GM23338 (cell line): ENCODE results near the gene COL20A1. TPM values are rescaled to one million over a fixed set of nuclear protein-coding genes. Genes with fewer than 3 reads are reported as not detected.

Experiments
- ATAC-seq: fragments of 200-7000 bp; cut with Tn5 transposase; 3 replicates; pipeline ENCODE4 v1.9.1; 2020
- DNase-seq: peaks from one replicate; pipeline ENCODE4 v3.0.0-alpha.2; 2015; ENCODE audit warnings: low spot score
- H2AFZ ChIP-seq: fragments of 200-600 bp; sonication (generic); 2 replicates; pipeline ENCODE4 v1.8.0; 2016; ENCODE audit warnings: antibody characterized with exemption, mild to moderate bottlenecking, moderate library complexity
- H3F3A ChIP-seq: fragments of 200-600 bp; sonication (generic); replicated peaks from 2 replicates; pipeline ENCODE4 v1.8.0; 2017; ENCODE audit warnings: antibody characterized with exemption, mixed run types, low read depth
- H3K27ac ChIP-seq: fragments of 200-600 bp; sonication (generic); 2 replicates; pipeline ENCODE4 v1.6.1; 2016; ENCODE audit warnings: low read depth
- H3K27me3 ChIP-seq: fragments of 200-600 bp; sonication (generic); 2 replicates; pipeline ENCODE4 v1.8.0; 2016; ENCODE audit warnings: mild to moderate bottlenecking, mixed run types, moderate library complexity; ENCODE audit not compliant: insufficient read depth
- H3K36me3 ChIP-seq: fragments of 200-600 bp; sonication (generic); 2 replicates; pipeline ENCODE4 v1.8.0; 2016; ENCODE audit warnings: mild to moderate bottlenecking; ENCODE audit not compliant: insufficient read depth
- H3K4me1 ChIP-seq: fragments of 200-600 bp; sonication (generic); 2 replicates; pipeline ENCODE4 v1.8.0; 2016; ENCODE audit warnings: mild to moderate bottlenecking, moderate library complexity; ENCODE audit not compliant: insufficient read depth
- H3K4me2 ChIP-seq: fragments of 200-600 bp; sonication (generic); 2 replicates; pipeline ENCODE4 v1.7.1; 2017; ENCODE audit warnings: mixed run types
- H3K4me3 ChIP-seq: fragments of 200-600 bp; sonication (generic); 2 replicates; pipeline ENCODE4 v1.6.1; 2016; ENCODE audit warnings: mixed run types
- H3K79me2 ChIP-seq: fragments of 200-600 bp; sonication (generic); replicated peaks from 2 replicates; pipeline ENCODE4 v1.8.0; 2017; ENCODE audit warnings: mild to moderate bottlenecking; ENCODE audit not compliant: insufficient read depth
- H3K9me2 ChIP-seq: fragments of 200-600 bp; sonication (generic); 2 replicates; pipeline ENCODE4 v1.8.0; 2017; ENCODE audit not compliant: insufficient read depth
- H4K20me1 ChIP-seq: fragments of 200-600 bp; sonication (generic); replicated peaks from 2 replicates; pipeline ENCODE4 v1.8.0; 2017; ENCODE audit warnings: mild to moderate bottlenecking; ENCODE audit not compliant: insufficient read depth
- H3K27ac Mint-ChIP-seq: 2 replicates; pipeline ENCODE4 v1.8.0; 2020; ENCODE audit warnings: inconsistent platforms, mild to moderate bottlenecking, moderate library complexity, mixed read lengths
- H3K27me3 Mint-ChIP-seq: 3 replicates; pipeline ENCODE4 v1.8.0; 2022; ENCODE audit warnings: low read depth, mild to moderate bottlenecking, moderate library complexity, mixed read lengths, inconsistent platforms; ENCODE audit not compliant: insufficient read depth, poor library complexity
- H3K36me3 Mint-ChIP-seq: 3 replicates; pipeline ENCODE4 v1.8.0; 2021; ENCODE audit warnings: low read depth, mild to moderate bottlenecking, inconsistent platforms, moderate library complexity, mixed read lengths
- H3K4me1 Mint-ChIP-seq: 3 replicates; pipeline ENCODE4 v1.8.0; 2020; ENCODE audit warnings: mild to moderate bottlenecking, inconsistent platforms, mixed read lengths
- H3K4me3 Mint-ChIP-seq: 3 replicates; pipeline ENCODE4 v1.8.0; 2021; ENCODE audit warnings: moderate library complexity, mild to moderate bottlenecking, inconsistent platforms, mixed read lengths
- H3K9me3 Mint-ChIP-seq: 3 replicates; pipeline ENCODE4 v1.8.0; 2020; ENCODE audit warnings: moderate library complexity, mild to moderate bottlenecking, inconsistent platforms, mixed read lengths
- CREB1 ChIP-seq: fragments of 250-450 bp; sonication (Bioruptor Pico); IDR thresholded peaks from 2 replicates; pipeline ENCODE4 v1.5.0; 2020; ENCODE audit warnings: low read depth, mild to moderate bottlenecking, moderate library complexity
- EZH2 ChIP-seq: fragments of 200-600 bp; sonication (generic); IDR thresholded peaks from one replicate; pipeline ENCODE4 v1.8.0; 2017; ENCODE audit warnings: antibody characterized with exemption, mild to moderate bottlenecking, low read depth; ENCODE audit not compliant: unreplicated experiment
- EZH2phosphoT487 ChIP-seq: fragments of 200-600 bp; sonication (generic); IDR thresholded peaks from one replicate; pipeline ENCODE4 v1.8.1; 2018; ENCODE audit warnings: antibody characterized with exemption; ENCODE audit not compliant: unreplicated experiment
- JUNB ChIP-seq: IDR thresholded peaks from one replicate; pipeline ENCODE4 v1.6.1; 2016; ENCODE audit warnings: antibody characterized with exemption; ENCODE audit not compliant: unreplicated experiment
- NANOG ChIP-seq: IDR thresholded peaks from 2 replicates; pipeline ENCODE4 v1.6.1; 2016; ENCODE audit warnings: antibody characterized with exemption, borderline replicate concordance
- POLR2AphosphoS5 ChIP-seq: IDR thresholded peaks from 2 replicates; pipeline ENCODE4 v1.6.1; 2016; ENCODE audit warnings: antibody characterized with exemption, low read depth
- STAT1 ChIP-seq: IDR thresholded peaks from one replicate; pipeline ENCODE4 v1.6.1; 2016; ENCODE audit warnings: antibody characterized with exemption; ENCODE audit not compliant: unreplicated experiment
- ZNF114 ChIP-seq: fragments of 250-450 bp; sonication (Bioruptor Pico); IDR thresholded peaks from 2 replicates; pipeline ENCODE4 v1.5.0; 2020; ENCODE audit warnings: mild to moderate bottlenecking, moderate library complexity
- ZNF331 ChIP-seq: fragments of 250-450 bp; sonication (Bioruptor Pico); IDR thresholded peaks from 2 replicates; pipeline ENCODE4 v1.5.0; 2020; ENCODE audit warnings: low read depth, mild to moderate bottlenecking, moderate library complexity
- ZNF462 ChIP-seq: fragments of 250-450 bp; sonication (Bioruptor Pico); IDR thresholded peaks from 2 replicates; pipeline ENCODE4 v1.5.0; 2020; ENCODE audit warnings: mild to moderate bottlenecking, moderate library complexity
- polyA plus RNA-seq: library from polyadenylated mRNA; unstranded; fragments of >200 nt; fragmentation: Nextera tagmentation; extraction: Ambion mirVana; gene quantifications from 2 replicates; pipeline ENCODE4 v1.2.1, GENCODE V29; 2016
- total RNA-seq: library from RNA; depleted of rRNA; stranded (reverse); fragments of >200 nt; shearing (Covaris generic); gene quantifications from 2 replicates; pipeline ENCODE4 v1.2.3, GENCODE V29; 2014
- TF ChIP-seq, protein P1 (sequence below): IDR thresholded peaks from 2 replicates; pipeline ENCODE4 v1.6.1; 2016; ENCODE audit warnings: antibody characterized with exemption
- TF ChIP-seq, protein P2 (sequence below), 2 experiments: fragments of 200-600 bp in 1 of 2; sonication (generic) in 1 of 2; conservative IDR thresholded peaks; 2 replicates each; pipeline versions ENCODE4 v1.5.1 to v1.6.1; 2016 to 2017; ENCODE audit warnings: antibody characterized with exemption in 2 of 2, low read depth in 2 of 2, mild to moderate bottlenecking in 2 of 2, moderate library complexity in 1 of 2

The COL20A1 gene
- total and polyA plus RNA-seq, 2 experiments from 2014 or later, result 0.28 to 0.79 TPM

DNA sequence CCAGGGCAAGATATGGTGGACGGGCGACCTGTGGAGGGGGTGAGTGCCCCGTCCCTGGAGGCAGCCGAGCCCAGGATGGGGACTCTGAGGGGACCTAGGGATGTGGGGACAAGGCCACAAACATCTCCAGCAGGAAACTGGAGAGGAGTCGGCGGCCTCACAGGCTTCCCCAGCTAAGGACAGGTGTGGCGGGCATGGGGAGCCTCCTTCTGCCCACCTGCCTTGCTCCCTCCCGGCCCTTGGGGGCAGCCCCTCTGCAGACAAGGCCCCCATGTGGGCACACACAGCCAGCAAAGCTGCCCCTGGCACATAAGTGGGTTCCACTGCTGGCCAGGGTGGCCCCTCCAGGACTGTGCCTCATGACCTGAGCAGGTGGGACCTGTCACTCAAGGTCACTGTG is 63.5 kb downstream of the COL20A1 start:
- Mint-ChIP-seq H3K9me3 (peaks cover 2% of the 10 kb centered on the region; the same call in 1 of the 3 replicates), H3K27ac (no peak overlapping the region), H3K36me3 (no peaks in the 10 kb centered on the region), H3K4me3 (no peak overlapping the region), H3K27me3 (peaks cover 13% of the 10 kb centered on the region), H3K4me1 (peaks cover 6% of the 10 kb centered on the region)
- H3K27me3 ChIP-seq, result peaks cover 9% of the 10 kb centered on the region
- no peak overlapping the region for H2AFZ ChIP-seq
- ATAC-seq, result no peak
- no peaks in the 10 kb centered on the region for H3K36me3 ChIP-seq
- no peaks in the 10 kb centered on the region; the same call in 1 of the 2 replicates for H3K4me1 ChIP-seq
- no peaks in the 10 kb centered on the region for H3K79me2 ChIP-seq
- DNase-seq, result no peak
- H3K9me2 ChIP-seq, result no peaks in the 10 kb centered on the region
- H3K4me2 ChIP-seq, result no peak overlapping the region
- H3K4me3 ChIP-seq, result no peak overlapping the region
- no peaks in the 10 kb centered on the region for H3F3A ChIP-seq
- TF ChIP-seq CREB1 (CRISPR knock-in tag), result no peak
- TF ChIP-seq NANOG, result no peak
- TF ChIP-seq JUNB, result no peak
- TF ChIP-seq POLR2AphosphoS5, result no peak
- no peak for TF ChIP-seq EZH2phosphoT487
- H4K20me1 ChIP-seq, result no peaks in the 10 kb centered on the region
- H3K27ac ChIP-seq, result no peak overlapping the region

GRCh38 chr20:63356931-63357879 is 64.2 kb downstream of the COL20A1 start:
- peaks cover 2% of the 10 kb centered on the region; the same call in 1 of the 3 replicates for H3K9me3 Mint-ChIP-seq
- Histone ChIP-seq H3K9me2 (no peaks in the 10 kb centered on the region), H3K79me2 (no peaks in the 10 kb centered on the region), H3K4me2 (no peak overlapping the region), H2AFZ (no peak overlapping the region), H3K4me3 (no peak overlapping the region), H3F3A (no peaks in the 10 kb centered on the region), H3K27me3 (peaks cover 10% of the 10 kb centered on the region), H3K36me3 (no peaks in the 10 kb centered on the region), H3K27ac (no peak overlapping the region), H4K20me1 (no peaks in the 10 kb centered on the region), H3K4me1 (no peaks in the 10 kb centered on the region; the same call in 1 of the 2 replicates)
- H3K27me3 Mint-ChIP-seq, result peaks cover 13% of the 10 kb centered on the region
- peaks cover 6% of the 10 kb centered on the region for H3K4me1 Mint-ChIP-seq
- ATAC-seq (no peak), DNase-seq (no peak)
- H3K27ac Mint-ChIP-seq, result no peak overlapping the region
- no peaks in the 10 kb centered on the region for H3K36me3 Mint-ChIP-seq
- no peak overlapping the region for H3K4me3 Mint-ChIP-seq
- TF ChIP-seq CREB1 (CRISPR knock-in tag), result no peak
- TF ChIP-seq, protein P1, sequence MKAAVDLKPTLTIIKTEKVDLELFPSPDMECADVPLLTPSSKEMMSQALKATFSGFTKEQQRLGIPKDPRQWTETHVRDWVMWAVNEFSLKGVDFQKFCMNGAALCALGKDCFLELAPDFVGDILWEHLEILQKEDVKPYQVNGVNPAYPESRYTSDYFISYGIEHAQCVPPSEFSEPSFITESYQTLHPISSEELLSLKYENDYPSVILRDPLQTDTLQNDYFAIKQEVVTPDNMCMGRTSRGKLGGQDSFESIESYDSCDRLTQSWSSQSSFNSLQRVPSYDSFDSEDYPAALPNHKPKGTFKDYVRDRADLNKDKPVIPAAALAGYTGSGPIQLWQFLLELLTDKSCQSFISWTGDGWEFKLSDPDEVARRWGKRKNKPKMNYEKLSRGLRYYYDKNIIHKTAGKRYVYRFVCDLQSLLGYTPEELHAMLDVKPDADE, result no peak
- TF ChIP-seq EZH2, result no peak
- TF ChIP-seq, protein P2, sequence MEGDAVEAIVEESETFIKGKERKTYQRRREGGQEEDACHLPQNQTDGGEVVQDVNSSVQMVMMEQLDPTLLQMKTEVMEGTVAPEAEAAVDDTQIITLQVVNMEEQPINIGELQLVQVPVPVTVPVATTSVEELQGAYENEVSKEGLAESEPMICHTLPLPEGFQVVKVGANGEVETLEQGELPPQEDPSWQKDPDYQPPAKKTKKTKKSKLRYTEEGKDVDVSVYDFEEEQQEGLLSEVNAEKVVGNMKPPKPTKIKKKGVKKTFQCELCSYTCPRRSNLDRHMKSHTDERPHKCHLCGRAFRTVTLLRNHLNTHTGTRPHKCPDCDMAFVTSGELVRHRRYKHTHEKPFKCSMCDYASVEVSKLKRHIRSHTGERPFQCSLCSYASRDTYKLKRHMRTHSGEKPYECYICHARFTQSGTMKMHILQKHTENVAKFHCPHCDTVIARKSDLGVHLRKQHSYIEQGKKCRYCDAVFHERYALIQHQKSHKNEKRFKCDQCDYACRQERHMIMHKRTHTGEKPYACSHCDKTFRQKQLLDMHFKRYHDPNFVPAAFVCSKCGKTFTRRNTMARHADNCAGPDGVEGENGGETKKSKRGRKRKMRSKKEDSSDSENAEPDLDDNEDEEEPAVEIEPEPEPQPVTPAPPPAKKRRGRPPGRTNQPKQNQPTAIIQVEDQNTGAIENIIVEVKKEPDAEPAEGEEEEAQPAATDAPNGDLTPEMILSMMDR (conservative IDR thresholded peaks at IDR 0.05; ENCODE audit: low read depth in 2 of 2), result no peak
- TF ChIP-seq NANOG, result no peak
- TF ChIP-seq ZNF462 (CRISPR knock-in tag), result no peak
- TF ChIP-seq ZNF114 (CRISPR knock-in tag), result no peak
- no peak for TF ChIP-seq JUNB
- no peak for TF ChIP-seq STAT1
- no peak for TF ChIP-seq ZNF331 (CRISPR knock-in tag)
